NCI-H1105 treated with DMSO at 0.1 percent for 48 hours (cell line): ENCODE measurements around the gene COL5A2.

Experiments
- DNase-seq: peaks from one replicate; lab custom pipeline; 2025; lab: John Stamatoyannopoulos, UW

COL5A2 gene

GRCh38 chr2:189049709-189050164 lies 129.8 kb downstream of the COL5A2 start:
- DNase-seq = no peak

GRCh38 chr2:189048189-189048588 lies 131.4 kb downstream of the COL5A2 start:
- DNase-seq = no peak

GRCh38 chr2:189047171-189047888 lies 132.2 kb downstream of the COL5A2 start:
- no peak for DNase-seq

- no peak for DNase-seq
These were observed 133.2 kb downstream of the COL5A2 start for GRCh38 chr2:189046320-189046719.

- DNase-seq = no peak
These were observed 133.7 kb downstream of the COL5A2 start for GRCh38 chr2:189045836-189046235.

- DNase-seq = no peak
These were observed 142.0 kb downstream of the COL5A2 start for GRCh38 chr2:189037518-189037917.

GRCh38 chr2:189024901-189025618 lies 154.5 kb downstream of the COL5A2 start:
- no peak for DNase-seq

- DNase-seq = no peak
These were observed 157.1 kb downstream of the COL5A2 start for GRCh38 chr2:189022492-189022891.

- DNase-seq = no peak
These were observed 157.5 kb downstream of the COL5A2 start for GRCh38 chr2:189022053-189022481.

GRCh38 chr2:189020179-189020578 lies 159.4 kb downstream of the COL5A2 start:
- DNase-seq = no peak

- DNase-seq = no peak
These were observed 160.9 kb downstream of the COL5A2 start for GRCh38 chr2:189018631-189019030.

- DNase-seq = no peak
These were observed 163.2 kb downstream of the COL5A2 start for GRCh38 chr2:189016311-189016861.

- DNase-seq = no peak
These were observed 164.2 kb downstream of the COL5A2 start for GRCh38 chr2:189015359-189015758.

GRCh38 chr2:189014449-189015138 lies 165.0 kb downstream of the COL5A2 start:
- no peak for DNase-seq

- no peak for DNase-seq
These were observed 165.7 kb downstream of the COL5A2 start for GRCh38 chr2:189013671-189014448.

- no peak for DNase-seq
These were observed 166.5 kb downstream of the COL5A2 start for GRCh38 chr2:189013031-189013430.

- DNase-seq = no peak
These were observed 167.2 kb downstream of the COL5A2 start for GRCh38 chr2:189012351-189012750.

GRCh38 chr2:189010536-189010935 lies 169.0 kb downstream of the COL5A2 start:
- DNase-seq = no peak

- DNase-seq = no peak
These were observed 170.9 kb downstream of the COL5A2 start for GRCh38 chr2:189008555-189009262.

GRCh38 chr2:189002079-189002478 lies 177.5 kb downstream of the COL5A2 start:
- DNase-seq = no peak

- DNase-seq = no peak
These were observed 179.3 kb downstream of the COL5A2 start for GRCh38 chr2:189000221-189000620.
